Keratinocyte (primary cell): ENCODE measurements around the gene TRIM29.

Experiments
- CTCF ChIP-seq, 3 experiments: IDR thresholded peaks in 1 of 3; conservative IDR thresholded peaks in 1 of 3; optimal IDR thresholded peaks in 1 of 3; 2 replicates in 2 of 3; 3 replicates in 1 of 3; pipeline versions ENCODE3 to v1.5.1; 2011; ENCODE audit warnings: low read length in 3 of 3, mild to moderate bottlenecking in 3 of 3, moderate library complexity in 2 of 3, control low read depth in 1 of 3, inconsistent platforms in 1 of 3; ENCODE audit not compliant: insufficient read depth in 2 of 3; ENCODE audit errors: extremely low read depth in 1 of 3
- EZH2 ChIP-seq: IDR thresholded peaks from one replicate; pipeline ENCODE4 v1.6.1; 2012; ENCODE audit warnings: inconsistent platforms, mild to moderate bottlenecking, low read length, moderate library complexity

GRCh38 chr11:120104041-120104565 is 33.8 kb downstream of the TRIM29 start:
- TF ChIP-seq CTCF (optimal IDR thresholded peaks at IDR 0.05 in 1 of 3, IDR thresholded peaks at IDR 0.05 in 1 of 3, conservative IDR thresholded peaks at IDR 0.05 in 1 of 3; ENCODE audit: extremely low read depth in 1 of 3, insufficient read depth in 2 of 3, low read length in 3 of 3) (no peak), EZH2 (no peak)
